ENCODE data around the gene SLITRK3.

SLITRK3 gene

DNA sequence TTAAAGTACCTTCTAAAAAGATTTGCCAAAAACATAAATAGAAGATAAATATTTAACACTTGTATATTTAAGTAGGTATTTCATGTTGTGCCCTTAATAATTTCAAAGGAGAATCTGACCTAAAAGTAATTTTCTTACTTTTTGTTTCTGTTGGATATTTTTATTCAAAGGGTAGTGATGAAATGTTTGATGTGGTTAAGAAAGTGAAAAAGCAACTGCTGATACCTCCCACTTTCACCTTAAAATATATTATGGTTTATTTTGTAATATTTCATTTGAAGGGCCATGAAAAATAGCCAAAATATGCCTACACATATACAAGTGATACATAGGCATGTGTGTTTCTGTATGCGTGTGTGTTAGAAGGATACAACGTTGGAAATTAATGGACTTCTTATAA is 5.8 kb upstream of the SLITRK3 start:
- no peak overlapping the region for H3K4me3 ChIP-seq (replicated peaks; ENCODE audit: low read depth, low read length)
- TF ChIP-seq, protein P1, sequence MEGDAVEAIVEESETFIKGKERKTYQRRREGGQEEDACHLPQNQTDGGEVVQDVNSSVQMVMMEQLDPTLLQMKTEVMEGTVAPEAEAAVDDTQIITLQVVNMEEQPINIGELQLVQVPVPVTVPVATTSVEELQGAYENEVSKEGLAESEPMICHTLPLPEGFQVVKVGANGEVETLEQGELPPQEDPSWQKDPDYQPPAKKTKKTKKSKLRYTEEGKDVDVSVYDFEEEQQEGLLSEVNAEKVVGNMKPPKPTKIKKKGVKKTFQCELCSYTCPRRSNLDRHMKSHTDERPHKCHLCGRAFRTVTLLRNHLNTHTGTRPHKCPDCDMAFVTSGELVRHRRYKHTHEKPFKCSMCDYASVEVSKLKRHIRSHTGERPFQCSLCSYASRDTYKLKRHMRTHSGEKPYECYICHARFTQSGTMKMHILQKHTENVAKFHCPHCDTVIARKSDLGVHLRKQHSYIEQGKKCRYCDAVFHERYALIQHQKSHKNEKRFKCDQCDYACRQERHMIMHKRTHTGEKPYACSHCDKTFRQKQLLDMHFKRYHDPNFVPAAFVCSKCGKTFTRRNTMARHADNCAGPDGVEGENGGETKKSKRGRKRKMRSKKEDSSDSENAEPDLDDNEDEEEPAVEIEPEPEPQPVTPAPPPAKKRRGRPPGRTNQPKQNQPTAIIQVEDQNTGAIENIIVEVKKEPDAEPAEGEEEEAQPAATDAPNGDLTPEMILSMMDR (IDR thresholded peaks at IDR 0.05; ENCODE audit: low read length, missing control alignments), result no peak
- DNase-seq (ENCODE audit: low read depth), result no peak

- no peak overlapping the region for H3K4me3 ChIP-seq (replicated peaks; ENCODE audit: low read depth, low read length)
- DNase-seq (ENCODE audit: low read depth), result no peak
- TF ChIP-seq, protein P1 (IDR thresholded peaks at IDR 0.05; ENCODE audit: low read length, missing control alignments), result no peak
Observed at GRCh38 chr3:165197481-165197800, 1.3 kb upstream of the SLITRK3 start.

DNA sequence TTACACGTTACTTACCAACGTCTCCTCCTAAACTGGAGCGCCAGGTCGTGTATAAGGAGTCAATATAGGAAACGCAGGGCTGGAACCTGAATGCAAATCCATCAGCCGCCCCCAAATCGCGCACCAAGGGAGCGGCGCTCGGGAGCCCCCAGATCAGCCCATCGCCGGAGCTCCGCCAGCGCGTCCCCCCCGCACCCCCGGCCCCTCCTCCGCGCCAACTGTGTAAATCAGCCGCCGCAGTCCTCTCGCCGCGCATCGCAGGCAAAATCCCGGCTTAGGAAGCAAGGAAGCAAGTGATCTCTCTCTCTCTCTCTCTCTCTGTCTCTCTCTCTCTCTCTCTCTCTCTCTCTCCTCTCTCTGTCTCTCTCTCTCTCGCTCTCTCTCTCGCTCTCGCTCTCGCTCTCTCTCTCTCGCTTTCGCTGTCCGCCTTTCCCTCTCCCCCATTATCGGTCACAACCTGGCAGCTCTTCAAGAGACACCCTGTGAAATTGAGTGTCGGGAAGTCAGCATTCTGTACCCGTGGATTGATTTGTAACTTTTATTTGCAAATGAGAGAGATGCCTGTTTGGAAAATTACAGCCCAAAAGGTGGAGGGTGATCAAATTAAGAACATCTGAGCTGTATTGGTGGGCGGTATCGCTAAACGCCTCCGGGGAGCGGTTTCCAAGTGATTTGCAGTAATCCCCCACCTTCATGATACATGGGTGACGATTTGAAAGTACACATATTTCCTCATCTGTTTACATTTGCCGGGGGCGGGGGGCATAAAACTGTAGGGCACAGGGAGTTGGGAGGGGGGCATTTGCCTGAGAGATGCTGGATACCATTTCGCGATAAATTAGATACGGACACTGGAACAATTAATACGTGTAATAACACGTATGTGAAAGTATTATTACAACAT is 645 bp upstream of the SLITRK3 start:
- DNase-seq (ENCODE audit: low read depth), result no peak
- peak overlapping the region; percentile 37 for H3K4me3 ChIP-seq (replicated peaks; ENCODE audit: low read depth, low read length)
- TF ChIP-seq, protein P1 (IDR thresholded peaks at IDR 0.05; ENCODE audit: low read length, missing control alignments), result no peak

DNA sequence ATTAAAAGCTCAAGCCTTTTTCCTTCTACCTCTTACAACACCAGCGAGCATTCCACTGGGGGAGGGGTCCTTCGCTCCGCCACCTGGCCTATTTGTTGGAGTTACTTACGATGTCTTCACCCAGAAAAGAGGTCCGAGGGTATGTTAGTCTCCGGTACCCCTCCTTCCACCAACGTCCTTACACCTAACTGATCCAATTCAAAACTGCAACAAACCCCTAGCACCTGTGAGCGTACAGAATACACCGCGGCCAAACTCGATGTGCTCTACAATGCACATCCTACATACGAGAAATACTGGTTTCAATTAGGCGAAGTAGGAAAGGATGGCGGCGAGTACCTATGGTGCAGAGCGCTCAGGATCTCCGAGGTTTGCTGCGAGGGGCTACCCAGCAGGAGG is 944 bp downstream of the SLITRK3 start:
- TF ChIP-seq, protein P1 (IDR thresholded peaks at IDR 0.05; ENCODE audit: low read length, missing control alignments), result no peak
- DNase-seq (ENCODE audit: low read depth), result no peak
- H3K4me3 ChIP-seq (replicated peaks; ENCODE audit: low read depth, low read length), result no peak overlapping the region

DNA sequence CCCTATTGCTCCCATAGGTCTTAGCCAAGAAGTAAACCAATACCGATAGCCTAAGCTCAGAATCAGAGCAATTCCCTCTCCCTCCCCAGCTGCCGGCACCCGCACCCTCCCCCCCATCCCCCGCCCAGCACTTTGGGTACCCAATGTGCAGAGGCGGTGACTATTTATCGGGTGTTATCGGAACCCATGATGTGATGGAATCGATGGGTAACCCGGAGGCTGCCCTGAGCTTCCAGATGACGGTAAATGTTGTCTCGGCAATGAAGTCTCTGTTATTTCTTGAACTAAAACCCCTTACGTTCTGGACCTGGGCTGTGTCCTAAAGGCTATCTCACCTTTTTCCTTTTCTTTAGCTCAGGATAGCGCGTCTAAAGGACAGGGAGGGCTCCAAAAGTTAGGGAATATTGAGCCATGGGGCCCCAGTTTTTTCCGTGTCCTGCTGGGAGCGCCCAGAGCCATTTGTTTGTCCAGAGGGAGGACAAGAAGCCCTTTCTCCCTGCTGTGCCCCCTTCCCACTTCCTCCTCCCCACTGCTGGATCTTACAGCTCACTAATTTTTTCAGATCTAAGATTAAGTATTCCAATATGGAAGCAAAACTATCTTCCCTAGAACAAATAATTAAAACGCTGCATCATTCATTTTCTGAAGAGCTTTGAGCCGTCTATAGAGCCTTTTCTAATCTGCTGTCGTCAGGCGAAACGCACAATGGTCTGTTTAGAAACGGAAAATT is 1.5 kb downstream of the SLITRK3 start:
- TF ChIP-seq, protein P1 (IDR thresholded peaks at IDR 0.05; ENCODE audit: low read length, missing control alignments), result no peak
- DNase-seq (ENCODE audit: low read depth), result no peak
- H3K4me3 ChIP-seq (replicated peaks; ENCODE audit: low read depth, low read length), result no peak overlapping the region

GRCh38 chr3:165193366-165194254 is 2.6 kb downstream of the SLITRK3 start:
- no peak for DNase-seq (ENCODE audit: low read depth)
- no peak overlapping the region for H3K4me3 ChIP-seq (replicated peaks; ENCODE audit: low read depth, low read length)
- TF ChIP-seq, protein P1 (IDR thresholded peaks at IDR 0.05; ENCODE audit: low read length, missing control alignments), result no peak
